ENCODE data around the gene GCSAM. TPM values are rescaled to one million over a fixed set of nuclear protein-coding genes. Genes with fewer than 3 reads are reported as not detected.

GCSAM gene
- total RNA-seq, 1 experiment from 2014 or later: not detected

- H2AFZ ChIP-seq: no peak overlapping the region
- no peaks in the 10 kb centered on the region for H3K9me3 ChIP-seq (ENCODE audit: insufficient read depth, low read depth)
- no peaks in the 10 kb centered on the region for H3F3A ChIP-seq (ENCODE audit: insufficient read depth, low read depth)
- intact Hi-C loops (cut with micrococcal nuclease; ENCODE audit: unreplicated experiment): no loop called here
- H3K9me2 ChIP-seq (ENCODE audit: insufficient read depth): no peaks in the 10 kb centered on the region
- POLR2A ChIA-PET (ENCODE audit: unreplicated experiment): interaction anchor here (0.6 kb wide), 1 partner anchor 113 kb away, joined by 7 read pairs; no protein-coding TSS in a partner anchor
- no peak overlapping the region for H3K4me2 ChIP-seq
- H3K27me3 ChIP-seq (ENCODE audit: insufficient read depth, low read depth): no peaks in the 10 kb centered on the region
- no peaks in the 10 kb centered on the region for H3K79me2 ChIP-seq (ENCODE audit: low read depth)
- H3K4me1 ChIP-seq (replicated peaks; ENCODE audit: insufficient read depth): no peaks in the 10 kb centered on the region
- no peak for TF ChIP-seq EZH2 (IDR thresholded peaks at IDR 0.05; ENCODE audit: low read depth)
- TF ChIP-seq CTCF (conservative IDR thresholded peaks at IDR 0.05): no peak
- no peak overlapping the region for H3K4me3 ChIP-seq
- no peaks in the 10 kb centered on the region for H4K20me1 ChIP-seq (ENCODE audit: insufficient read depth)
- CTCF ChIA-PET: interaction anchor here (0.6 kb wide), 1 partner anchor 153 kb away, joined by 3 read pairs; no protein-coding TSS in a partner anchor
- no peaks in the 10 kb centered on the region; the same call in 1 of the 2 replicates for H3K36me3 ChIP-seq (ENCODE audit: low read depth)
- DNase-seq: no peak
- H3K27ac ChIP-seq: no peak overlapping the region
- no TSS peak for BruUV-seq (replicated peaks)
Observed at GRCh38 chr3:112117415-112117814, 15.6 kb downstream of the GCSAM start.

- H3K27ac ChIP-seq: no peak overlapping the region
- H3K79me2 ChIP-seq (ENCODE audit: low read depth): no peaks in the 10 kb centered on the region
- TF ChIP-seq CTCF (conservative IDR thresholded peaks at IDR 0.05) (no peak), EZH2 (IDR thresholded peaks at IDR 0.05; ENCODE audit: low read depth) (no peak)
- H3K4me2 ChIP-seq: no peak overlapping the region
- no peaks in the 10 kb centered on the region for H3K27me3 ChIP-seq (ENCODE audit: insufficient read depth, low read depth)
- no peaks in the 10 kb centered on the region for H3K9me2 ChIP-seq (ENCODE audit: insufficient read depth)
- no peak overlapping the region for H2AFZ ChIP-seq
- no TSS peak for BruUV-seq (replicated peaks)
- no peaks in the 10 kb centered on the region; the same call in 1 of the 2 replicates for H3K36me3 ChIP-seq (ENCODE audit: low read depth)
- no peaks in the 10 kb centered on the region for H3K4me1 ChIP-seq (replicated peaks; ENCODE audit: insufficient read depth)
- POLR2A ChIA-PET (ENCODE audit: unreplicated experiment): interaction anchor here (0.6 kb wide), 1 partner anchor 113 kb away, joined by 7 read pairs; no protein-coding TSS in a partner anchor
- no peaks in the 10 kb centered on the region for H4K20me1 ChIP-seq (ENCODE audit: insufficient read depth)
- H3K4me3 ChIP-seq: no peak overlapping the region
- CTCF ChIA-PET: no interaction called here
- no peaks in the 10 kb centered on the region for H3K9me3 ChIP-seq (ENCODE audit: insufficient read depth, low read depth)
- H3F3A ChIP-seq (ENCODE audit: insufficient read depth, low read depth): no peaks in the 10 kb centered on the region
- DNase-seq: no peak
- intact Hi-C loops (cut with micrococcal nuclease; ENCODE audit: unreplicated experiment): no loop called here
Observed at GRCh38 chr3:112116748-112117186, 16.3 kb downstream of the GCSAM start.

GRCh38 chr3:112115806-112116383 is 17.2 kb downstream of the GCSAM start:
- CTCF ChIA-PET: no interaction called here
- H3K9me3 ChIP-seq (ENCODE audit: insufficient read depth, low read depth): no peaks in the 10 kb centered on the region

More at GRCh38 chr3:112115806-112116383, 17.2 kb downstream of the GCSAM start:
- no peak overlapping the region for H3K4me3 ChIP-seq
- H3K36me3 ChIP-seq (ENCODE audit: low read depth): no peaks in the 10 kb centered on the region; the same call in 1 of the 2 replicates
- intact Hi-C loops (cut with micrococcal nuclease; ENCODE audit: unreplicated experiment): no loop called here
- no peaks in the 10 kb centered on the region for H3K4me1 ChIP-seq (replicated peaks; ENCODE audit: insufficient read depth)
- no peak overlapping the region for H2AFZ ChIP-seq
- H3K9me2 ChIP-seq (ENCODE audit: insufficient read depth): no peaks in the 10 kb centered on the region
- H3K79me2 ChIP-seq (ENCODE audit: low read depth): no peaks in the 10 kb centered on the region
- H3K27ac ChIP-seq: no peak overlapping the region
- no peaks in the 10 kb centered on the region for H3F3A ChIP-seq (ENCODE audit: insufficient read depth, low read depth)
- BruUV-seq (replicated peaks): no TSS peak
- DNase-seq: no peak
- H3K4me2 ChIP-seq: no peak overlapping the region
- TF ChIP-seq EZH2 (IDR thresholded peaks at IDR 0.05; ENCODE audit: low read depth) (no peak), CTCF (conservative IDR thresholded peaks at IDR 0.05) (no peak)
- no peaks in the 10 kb centered on the region for H3K27me3 ChIP-seq (ENCODE audit: insufficient read depth, low read depth)
- no peaks in the 10 kb centered on the region for H4K20me1 ChIP-seq (ENCODE audit: insufficient read depth)
- POLR2A ChIA-PET (ENCODE audit: unreplicated experiment): no interaction called here
